AG09309 (cell line): ENCODE results near the gene FSHB.

Experiments used
- DNase-seq: peaks from one replicate; pipeline ENCODE4 v3.0.0-alpha.2; 2010; ENCODE audit warnings: low read depth
- H3K4me3 ChIP-seq: 2 replicates; pipeline ENCODE4 v1.5.1; 2011; ENCODE audit warnings: mild to moderate bottlenecking, low read depth, low read length, moderate library complexity; ENCODE audit not compliant: control insufficient read depth
- CTCF ChIP-seq: IDR thresholded peaks from 2 replicates; pipeline ENCODE4 v1.5.1; 2011; ENCODE audit warnings: mild to moderate bottlenecking, low read depth, low read length, inconsistent platforms; ENCODE audit not compliant: insufficient read depth, control insufficient read depth; ENCODE audit errors: missing control alignments

FSHB gene

GRCh38 chr11:30282289-30282631 lies 51.4 kb downstream of the FSHB start:
- DNase-seq, result no peak
- TF ChIP-seq CTCF, result no peak
- H3K4me3 ChIP-seq, result no peak overlapping the region
